Ascending aorta (tissue), 2 donors: ENCODE measurements around the gene MYOZ2. TPM values are rescaled to one million over a fixed set of nuclear protein-coding genes. Genes with fewer than 3 reads are reported as not detected.

ENCODE experiments used
- DNase-seq, 2 donors: peaks; one replicate each; pipeline ENCODE4 v3.0.0-alpha.2; 2019; ENCODE audit warnings: low spot score in 2 of 2
- H3K27ac ChIP-seq, 2 donors: fragments of 200-600 bp; sonication (generic); one replicate each; pipeline ENCODE4 v1.5.1; 2016 to 2017; ENCODE audit warnings: mild to moderate bottlenecking in 1 of 2
- H3K27me3 ChIP-seq: fragments of 200-600 bp; sonication (generic); one replicate; pipeline ENCODE4 v1.5.1; 2017
- H3K36me3 ChIP-seq, 2 donors: fragments of 200-600 bp; sonication (generic); one replicate each; pipeline ENCODE4 v1.5.1; 2016
- H3K4me1 ChIP-seq, 2 donors: fragments of 200-600 bp; sonication (generic); one replicate each; pipeline ENCODE4 v1.5.1; 2016 to 2017; ENCODE audit warnings: mild to moderate bottlenecking in 1 of 2
- H3K4me3 ChIP-seq, 2 donors: fragments of 200-600 bp; sonication (generic); one replicate each; pipeline ENCODE4 v1.5.1; 2016 to 2017; ENCODE audit warnings: mild to moderate bottlenecking in 1 of 2
- H3K9me3 ChIP-seq, 2 donors: fragments of 200-600 bp; sonication (generic); one replicate each; pipeline ENCODE4 v1.5.1; 2016
- CTCF ChIP-seq, 3 experiments: fragments of 200-600 bp in 2 of 3; fragments of 450-650 bp in 1 of 3; sonication (generic) in 2 of 3; IDR thresholded peaks; one replicate each; pipeline ENCODE4 v1.5.1; 2016 to 2019; ENCODE audit warnings: antibody characterized with exemption in 3 of 3, mild to moderate bottlenecking in 1 of 3, moderate library complexity in 1 of 3
- intact Hi-C: fragments of 100-400 bp; cut with DNase I; formaldehyde crosslinking; loops from one replicate; pipeline ENCODE4 v1.15.1; 2023
- total RNA-seq: library from RNA; depleted of rRNA; stranded (reverse); fragments of >200 nt; gene quantifications from one replicate; pipeline ENCODE4 v1.1.0, GENCODE V29; 2016

Gene MYOZ2
- total RNA-seq, 1 donor from 2014 or later, result 3.5 TPM

DNA sequence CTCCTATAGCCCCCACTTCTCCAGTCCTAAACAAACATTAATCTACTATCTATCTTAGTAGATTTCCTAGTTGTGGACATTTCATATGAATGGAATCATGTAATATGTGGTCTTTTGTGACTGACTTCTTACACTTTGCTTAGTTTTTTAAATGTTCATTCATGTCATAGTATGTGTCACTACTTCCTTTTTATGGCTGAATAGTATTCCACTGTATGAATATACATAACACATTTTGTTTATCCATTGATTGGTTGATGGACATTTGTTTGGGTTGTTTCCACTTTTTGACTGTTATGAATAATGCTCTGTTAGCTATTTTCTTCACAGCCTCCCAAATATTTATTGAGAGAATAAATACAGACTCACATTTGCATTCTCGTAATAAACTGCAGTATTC is 96.7 kb downstream of the MYOZ2 start:
- H3K4me1 ChIP-seq, result peaks cover 0 to 16% of the 10 kb centered on the region in 2 donors
- no peak for DNase-seq
- TF ChIP-seq CTCF (IDR thresholded peaks at IDR 0.05), result no peak
- H3K27ac ChIP-seq, result no peak overlapping the region
- peaks cover 26 to 34% of the 10 kb centered on the region in 2 donors for H3K36me3 ChIP-seq
- no peak overlapping the region for H3K4me3 ChIP-seq
- intact Hi-C loops, result loop anchor here (5.0 kb wide), 1 partner anchor 50 kb away; no protein-coding TSS in a partner anchor
- H3K9me3 ChIP-seq, result no peaks in the 10 kb centered on the region
- no peaks in the 10 kb centered on the region for H3K27me3 ChIP-seq

DNA sequence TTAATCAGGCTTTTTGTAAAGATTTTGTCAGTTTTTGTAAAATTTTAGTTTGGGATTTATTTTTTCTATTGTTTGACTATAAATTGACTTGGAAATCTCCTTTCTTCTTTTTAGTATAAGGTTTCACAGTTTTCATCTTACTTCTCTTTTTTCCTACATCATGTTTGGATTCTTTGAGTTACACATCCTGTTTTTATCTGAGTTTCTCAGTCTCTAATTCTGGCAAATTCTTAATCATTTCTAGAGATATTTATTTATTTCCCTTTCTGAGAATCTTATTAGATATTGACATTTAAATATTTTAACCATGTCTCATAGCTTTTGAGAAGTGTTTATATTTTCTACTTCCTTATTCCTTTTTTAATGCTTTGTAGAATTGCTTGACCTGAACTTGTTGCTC is 97.6 kb downstream of the MYOZ2 start:
- Histone ChIP-seq H3K27me3 (no peaks in the 10 kb centered on the region), H3K9me3 (no peaks in the 10 kb centered on the region), H3K4me3 (no peak overlapping the region), H3K27ac (peak overlapping the region in 1 of 2 donors; percentile 35), H3K4me1 (peaks cover 0 to 16% of the 10 kb centered on the region in 2 donors), H3K36me3 (peaks cover 26 to 34% of the 10 kb centered on the region in 2 donors)
- DNase-seq, result no peak
- no peak for TF ChIP-seq CTCF (IDR thresholded peaks at IDR 0.05)
- intact Hi-C loops, result loop anchor here (5.0 kb wide), 1 partner anchor 49 kb away; no protein-coding TSS in a partner anchor

DNA sequence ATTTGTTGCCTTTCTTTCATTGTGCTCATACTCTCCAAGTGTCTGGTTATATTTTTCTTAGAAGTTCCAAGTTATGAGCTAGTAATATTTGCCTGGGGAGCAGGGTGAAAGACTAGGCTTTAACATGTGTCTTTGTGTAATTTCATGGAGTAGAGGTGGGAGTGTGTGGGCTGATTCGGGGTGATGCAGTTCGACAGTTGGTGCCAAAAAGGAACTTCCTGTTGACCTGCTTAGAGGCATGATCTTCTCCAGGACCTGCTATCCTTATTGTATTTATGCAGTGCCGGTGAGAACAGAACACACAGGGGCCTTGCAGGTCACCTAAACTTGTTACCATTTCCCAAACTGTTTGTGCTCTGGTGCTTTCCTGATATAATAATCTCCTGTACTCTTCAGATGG is 98.1 kb downstream of the MYOZ2 start:
- no peaks in the 10 kb centered on the region for H3K27me3 ChIP-seq
- TF ChIP-seq CTCF (IDR thresholded peaks at IDR 0.05), result no peak
- H3K4me3 ChIP-seq, result no peak overlapping the region
- H3K36me3 ChIP-seq, result peaks cover 26 to 34% of the 10 kb centered on the region in 2 donors
- no peak for DNase-seq
- H3K4me1 ChIP-seq, result peaks cover 0 to 16% of the 10 kb centered on the region in 2 donors
- intact Hi-C loops, result loop anchor here (5.0 kb wide), 1 partner anchor 49 kb away; no protein-coding TSS in a partner anchor
- H3K9me3 ChIP-seq, result no peaks in the 10 kb centered on the region
- peak overlapping the region; percentile 27 to 35 for H3K27ac ChIP-seq

DNA sequence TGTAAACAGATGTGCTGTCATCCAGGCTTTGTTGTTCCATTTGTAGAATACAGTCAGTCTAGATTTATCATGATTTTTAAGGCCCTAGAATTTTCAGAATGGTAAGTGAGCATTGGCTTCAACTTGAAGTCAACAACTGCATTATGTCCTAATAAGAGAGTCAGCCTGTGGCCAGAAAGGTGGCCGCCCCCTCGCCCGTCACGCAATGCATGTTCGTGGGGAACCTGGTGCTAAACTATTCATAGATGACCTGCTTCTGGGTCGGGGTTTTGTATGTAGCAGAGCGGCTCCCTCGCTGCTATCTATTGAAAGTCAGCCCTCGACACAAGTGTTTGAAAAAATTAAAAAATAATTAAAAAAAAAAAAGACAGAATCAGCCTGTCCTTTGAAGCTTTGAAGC is 101.6 kb downstream of the MYOZ2 start:
- no peaks in the 10 kb centered on the region for H3K9me3 ChIP-seq
- TF ChIP-seq CTCF (IDR thresholded peaks at IDR 0.05), result no peak
- no peaks in the 10 kb centered on the region for H3K27me3 ChIP-seq
- no peak overlapping the region for H3K4me3 ChIP-seq
- no peak overlapping the region for H3K27ac ChIP-seq
- no peak for DNase-seq
- peaks cover 29 to 37% of the 10 kb centered on the region in 2 donors for H3K36me3 ChIP-seq
- peaks cover 0 to 23% of the 10 kb centered on the region in 2 donors for H3K4me1 ChIP-seq
- intact Hi-C loops, result no loop called here

Other genes starting within 250 kb of the MYOZ2 start
- gene SYNPO2, start 247.0 kb upstream of the MYOZ2 start, total RNA-seq, result 178 TPM
- 75.4 TPM for gene USP53, start 76.9 kb downstream of the MYOZ2 start, total RNA-seq
- gene FABP2, start 186.3 kb downstream of the MYOZ2 start, total RNA-seq, result not detected